HEK293 (cell line): ENCODE data around the gene RAPGEF5.

Experiments used
- CTCF ChIA-PET: fragments of 350-600 bp; formaldehyde crosslinking; extraction: SDS; loops from one replicate; lab custom pipeline; 2021; ENCODE audit warnings: antibody characterized with exemption; lab: Yijun Ruan, JAX
- POLR2A ChIA-PET: fragments of 300-600 bp; formaldehyde crosslinking; extraction: SDS; loops from one replicate; lab custom pipeline; 2020; ENCODE audit warnings: antibody characterized with exemption, inconsistent platforms; lab: Yijun Ruan, JAX
- H3K27ac ChIP-seq: fragments of 200-500 bp; sonication (Bioruptor generic); 2 replicates; pipeline ENCODE4 v1.5.1; 2014; ENCODE audit warnings: low read depth, low read length, control low read depth, inconsistent platforms; ENCODE audit errors: extremely low read depth
- H3K36me3 ChIP-seq, 2 experiments: fragments of 200-500 bp in 1 of 2; sonication (Bioruptor generic) in 1 of 2; 1 replicate in 1 of 2; 2 replicates in 1 of 2; pipeline ENCODE4 v1.5.1; 2014 to 2017; ENCODE audit warnings: inconsistent platforms in 2 of 2, low read length in 2 of 2; ENCODE audit not compliant: control insufficient read depth in 2 of 2, insufficient read depth in 1 of 2
- H3K4me1 ChIP-seq: fragments of 200-500 bp; sonication (Bioruptor generic); 2 replicates; pipeline ENCODE4 v1.5.1; 2014; ENCODE audit warnings: mild to moderate bottlenecking, low read length, inconsistent platforms; ENCODE audit not compliant: control insufficient read depth, insufficient read depth
- H3K4me3 ChIP-seq: 2 replicates; pipeline ENCODE4 v1.5.1; 2011; ENCODE audit warnings: low read depth, mild to moderate bottlenecking, control low read depth, low read length, moderate library complexity
- H3K9me3 ChIP-seq: fragments of 200-500 bp; sonication (Bioruptor generic); 2 replicates; pipeline ENCODE4 v1.5.1; 2014; ENCODE audit warnings: low read depth, low read length, inconsistent platforms; ENCODE audit not compliant: control insufficient read depth, insufficient read depth
- KLF7 ChIP-seq: fragments of 450-650 bp; formaldehyde crosslinking; IDR thresholded peaks from 2 replicates; pipeline ENCODE4 v1.5.1; 2016; ENCODE audit warnings: missing biosample characterization, missing genetic modification characterization, borderline replicate concordance
- KLF8 ChIP-seq: fragments of 450-650 bp; formaldehyde crosslinking; IDR thresholded peaks from 2 replicates; pipeline ENCODE4 v1.5.1; 2016; ENCODE audit warnings: missing biosample characterization, missing genetic modification characterization
- SP3 ChIP-seq: fragments of 450-650 bp; formaldehyde crosslinking; IDR thresholded peaks from 2 replicates; pipeline ENCODE4 v1.5.1; 2016; ENCODE audit warnings: missing biosample characterization, missing genetic modification characterization
- ZBTB1 ChIP-seq: fragments of 450-650 bp; formaldehyde crosslinking; IDR thresholded peaks from 2 replicates; pipeline ENCODE4 v1.5.1; 2016; ENCODE audit warnings: missing biosample characterization, missing genetic modification characterization
- ZNF114 ChIP-seq: fragments of 450-650 bp; formaldehyde crosslinking; IDR thresholded peaks from 2 replicates; pipeline ENCODE4 v1.5.0; 2017; ENCODE audit warnings: missing biosample characterization, missing genetic modification characterization
- ZNF133 ChIP-seq: fragments of 450-650 bp; formaldehyde crosslinking; IDR thresholded peaks from 2 replicates; pipeline ENCODE4 v1.5.1; 2016; ENCODE audit warnings: missing biosample characterization, missing genetic modification characterization
- ZNF184 ChIP-seq: fragments of 450-650 bp; IDR thresholded peaks from 2 replicates; pipeline ENCODE4 v1.5.1; 2018; ENCODE audit warnings: missing biosample characterization, mild to moderate bottlenecking, missing genetic modification characterization
- ZNF24 ChIP-seq: fragments of 450-650 bp; formaldehyde crosslinking; IDR thresholded peaks from 2 replicates; pipeline ENCODE4 v1.5.1; 2016; ENCODE audit warnings: missing biosample characterization, missing genetic modification characterization
- ZNF394 ChIP-seq: fragments of 450-650 bp; formaldehyde crosslinking; IDR thresholded peaks from 2 replicates; pipeline ENCODE4 v1.5.1; 2016; ENCODE audit warnings: missing biosample characterization, missing genetic modification characterization, mild to moderate bottlenecking, moderate library complexity, borderline replicate concordance
- ZNF510 ChIP-seq: fragments of 450-650 bp; formaldehyde crosslinking; IDR thresholded peaks from 2 replicates; pipeline ENCODE4 v1.5.1; 2018; ENCODE audit warnings: mild to moderate bottlenecking, missing genetic modification characterization, missing biosample characterization; ENCODE audit not compliant: insufficient replicate concordance
- ZNF548 ChIP-seq: fragments of 450-650 bp; formaldehyde crosslinking; IDR thresholded peaks from 2 replicates; pipeline ENCODE4 v1.5.1; 2016; ENCODE audit warnings: missing biosample characterization, missing genetic modification characterization
- ZNF560 ChIP-seq: fragments of 450-650 bp; formaldehyde crosslinking; IDR thresholded peaks from 2 replicates; pipeline ENCODE4 v1.5.1; 2017; ENCODE audit warnings: missing biosample characterization, missing genetic modification characterization, borderline replicate concordance
- ZNF585B ChIP-seq: fragments of 450-650 bp; formaldehyde crosslinking; IDR thresholded peaks from 2 replicates; pipeline ENCODE4 v1.5.1; 2016; ENCODE audit warnings: missing biosample characterization, missing genetic modification characterization
- ZNF596 ChIP-seq: fragments of 450-650 bp; IDR thresholded peaks from 2 replicates; pipeline ENCODE4 v1.5.0; 2018; ENCODE audit warnings: missing biosample characterization, mild to moderate bottlenecking, missing genetic modification characterization, moderate library complexity
- ZNF654 ChIP-seq: fragments of 450-650 bp; formaldehyde crosslinking; IDR thresholded peaks from 2 replicates; pipeline ENCODE4 v1.5.1; 2016; ENCODE audit warnings: low read depth, missing biosample characterization, missing genetic modification characterization
- ZNF768 ChIP-seq: fragments of 450-650 bp; formaldehyde crosslinking; IDR thresholded peaks from 2 replicates; pipeline ENCODE4 v1.5.1; 2018; ENCODE audit warnings: missing biosample characterization, mild to moderate bottlenecking, missing genetic modification characterization
- TF ChIP-seq, protein P1 (sequence below): fragments of 450-650 bp; formaldehyde crosslinking; conservative IDR thresholded peaks from 2 replicates; pipeline ENCODE4 v1.5.1; 2016; ENCODE audit warnings: low read depth, missing biosample characterization, missing genetic modification characterization
- TF ChIP-seq, protein P2 (sequence below): fragments of 450-650 bp; formaldehyde crosslinking; IDR thresholded peaks from 2 replicates; pipeline ENCODE4 v1.5.1; 2016; ENCODE audit warnings: missing biosample characterization, missing genetic modification characterization
- TF ChIP-seq, protein P3 (sequence below): fragments of 450-650 bp; formaldehyde crosslinking; IDR thresholded peaks from 2 replicates; pipeline ENCODE4 v1.5.1; 2016; ENCODE audit warnings: missing biosample characterization, missing genetic modification characterization

The RAPGEF5 gene

DNA sequence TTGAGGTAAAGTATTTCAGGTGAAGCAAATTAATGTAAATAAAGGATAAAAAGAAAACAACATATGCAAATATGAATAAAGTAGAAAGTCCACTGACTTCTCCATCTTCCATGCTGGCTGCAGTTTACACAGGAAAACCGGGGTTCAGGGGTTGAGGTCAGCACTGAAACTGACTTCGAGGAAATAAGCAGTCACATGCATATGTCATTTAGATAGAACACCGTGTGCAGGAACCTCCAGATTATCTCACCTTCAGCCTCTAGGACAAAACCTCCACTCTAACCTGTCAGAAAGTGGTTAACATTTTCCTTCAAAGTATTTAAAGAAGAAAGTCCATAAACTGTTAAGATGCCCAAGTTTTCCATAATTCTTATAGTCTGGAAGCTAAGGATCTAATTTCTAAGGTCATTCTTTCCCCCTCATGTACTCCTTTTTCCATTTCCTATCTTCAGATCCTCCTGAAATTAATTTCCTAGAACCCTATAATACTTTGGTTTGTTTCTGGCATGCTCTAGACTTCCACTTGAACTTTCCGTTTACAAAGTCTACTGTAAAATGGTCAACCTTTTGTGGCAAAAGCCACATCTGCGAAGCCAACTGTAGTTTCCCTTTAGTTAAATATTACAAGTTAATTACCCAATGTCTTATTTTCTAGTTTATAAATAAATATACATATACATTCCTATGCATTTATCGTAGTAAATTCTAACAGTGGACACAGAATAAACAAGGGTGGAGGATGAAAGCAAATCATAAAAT, 173.3 kb downstream of the RAPGEF5 start:
- Histone ChIP-seq H3K36me3 (no peaks in the 10 kb centered on the region), H3K4me1 (no peaks in the 10 kb centered on the region)
- CTCF ChIA-PET: interaction anchor here (0.7 to 1.0 kb wide), 2 partner anchors 12 to 99 kb away, joined by 3 read pairs; no protein-coding TSS in a partner anchor

DNA sequence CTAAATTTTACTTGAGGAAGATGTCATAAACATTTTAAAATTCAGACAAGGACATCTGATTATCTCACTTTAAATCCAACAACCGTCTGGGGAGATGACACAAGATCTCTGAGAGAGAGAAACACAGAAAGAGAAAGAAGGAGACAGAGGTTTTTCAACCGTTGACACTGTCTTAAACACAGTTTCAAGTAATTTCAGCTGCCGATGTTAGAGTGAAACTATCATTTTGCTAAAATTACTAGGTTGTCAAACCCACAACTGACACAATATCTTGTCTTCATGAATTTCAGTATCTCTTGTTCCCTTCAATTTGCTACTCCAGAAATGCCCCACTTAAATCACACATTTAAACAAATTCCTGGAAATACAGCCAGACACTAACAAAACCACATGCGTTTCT, 174.8 kb downstream of the RAPGEF5 start:
- Histone ChIP-seq H3K9me3 (no peaks in the 10 kb centered on the region), H3K36me3 (no peaks in the 10 kb centered on the region), H3K4me1 (no peaks in the 10 kb centered on the region), H3K27ac (no peak overlapping the region), H3K4me3 (no peak overlapping the region)
- POLR2A ChIA-PET: no interaction called here
- TF ChIP-seq KLF8 (no peak), ZNF560 (tag by site-specific recombination) (no peak), ZNF184 (no peak), ZNF114 (tag by site-specific recombination) (no peak), SP3 (tag by site-specific recombination) (no peak), ZNF24 (tag by site-specific recombination) (no peak), KLF7 (tag by site-specific recombination) (no peak), ZNF654 (tag by site-specific recombination) (no peak), ZNF510 (tag by site-specific recombination) (no peak), ZNF596 (tag by site-specific recombination) (no peak), ZBTB1 (no peak), ZNF768 (tag by site-specific recombination) (no peak), ZNF133 (no peak), ZNF548 (tag by site-specific recombination) (no peak), ZNF585B (tag by site-specific recombination) (no peak)
- TF ChIP-seq, protein P1, sequence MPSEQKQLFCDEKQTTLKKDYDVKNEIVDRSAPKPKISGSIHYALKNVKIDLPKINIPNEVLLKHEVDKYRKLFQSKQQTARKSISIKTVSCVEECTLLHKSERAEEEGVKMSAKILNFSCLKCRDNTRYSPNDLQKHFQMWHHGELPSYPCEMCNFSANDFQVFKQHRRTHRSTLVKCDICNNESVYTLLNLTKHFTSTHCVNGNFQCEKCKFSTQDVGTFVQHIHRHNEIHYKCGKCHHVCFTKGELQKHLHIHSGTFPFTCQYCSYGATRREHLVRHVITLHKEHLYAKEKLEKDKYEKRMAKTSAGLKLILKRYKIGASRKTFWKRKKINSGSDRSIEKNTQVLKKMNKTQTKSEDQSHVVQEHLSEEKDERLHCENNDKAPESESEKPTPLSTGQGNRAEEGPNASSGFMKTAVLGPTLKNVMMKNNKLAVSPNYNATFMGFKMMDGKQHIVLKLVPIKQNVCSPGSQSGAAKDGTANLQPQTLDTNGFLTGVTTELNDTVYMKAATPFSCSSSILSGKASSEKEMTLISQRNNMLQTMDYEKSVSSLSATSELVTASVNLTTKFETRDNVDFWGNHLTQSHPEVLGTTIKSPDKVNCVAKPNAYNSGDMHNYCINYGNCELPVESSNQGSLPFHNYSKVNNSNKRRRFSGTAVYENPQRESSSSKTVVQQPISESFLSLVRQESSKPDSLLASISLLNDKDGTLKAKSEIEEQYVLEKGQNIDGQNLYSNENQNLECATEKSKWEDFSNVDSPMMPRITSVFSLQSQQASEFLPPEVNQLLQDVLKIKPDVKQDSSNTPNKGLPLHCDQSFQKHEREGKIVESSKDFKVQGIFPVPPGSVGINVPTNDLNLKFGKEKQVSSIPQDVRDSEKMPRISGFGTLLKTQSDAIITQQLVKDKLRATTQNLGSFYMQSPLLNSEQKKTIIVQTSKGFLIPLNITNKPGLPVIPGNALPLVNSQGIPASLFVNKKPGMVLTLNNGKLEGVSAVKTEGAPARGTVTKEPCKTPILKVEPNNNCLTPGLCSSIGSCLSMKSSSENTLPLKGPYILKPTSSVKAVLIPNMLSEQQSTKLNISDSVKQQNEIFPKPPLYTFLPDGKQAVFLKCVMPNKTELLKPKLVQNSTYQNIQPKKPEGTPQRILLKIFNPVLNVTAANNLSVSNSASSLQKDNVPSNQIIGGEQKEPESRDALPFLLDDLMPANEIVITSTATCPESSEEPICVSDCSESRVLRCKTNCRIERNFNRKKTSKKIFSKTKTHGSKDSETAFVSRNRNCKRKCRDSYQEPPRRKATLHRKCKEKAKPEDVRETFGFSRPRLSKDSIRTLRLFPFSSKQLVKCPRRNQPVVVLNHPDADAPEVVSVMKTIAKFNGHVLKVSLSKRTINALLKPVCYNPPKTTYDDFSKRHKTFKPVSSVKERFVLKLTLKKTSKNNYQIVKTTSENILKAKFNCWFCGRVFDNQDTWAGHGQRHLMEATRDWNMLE (tag by site-specific recombination): no peak
- TF ChIP-seq, protein P2, sequence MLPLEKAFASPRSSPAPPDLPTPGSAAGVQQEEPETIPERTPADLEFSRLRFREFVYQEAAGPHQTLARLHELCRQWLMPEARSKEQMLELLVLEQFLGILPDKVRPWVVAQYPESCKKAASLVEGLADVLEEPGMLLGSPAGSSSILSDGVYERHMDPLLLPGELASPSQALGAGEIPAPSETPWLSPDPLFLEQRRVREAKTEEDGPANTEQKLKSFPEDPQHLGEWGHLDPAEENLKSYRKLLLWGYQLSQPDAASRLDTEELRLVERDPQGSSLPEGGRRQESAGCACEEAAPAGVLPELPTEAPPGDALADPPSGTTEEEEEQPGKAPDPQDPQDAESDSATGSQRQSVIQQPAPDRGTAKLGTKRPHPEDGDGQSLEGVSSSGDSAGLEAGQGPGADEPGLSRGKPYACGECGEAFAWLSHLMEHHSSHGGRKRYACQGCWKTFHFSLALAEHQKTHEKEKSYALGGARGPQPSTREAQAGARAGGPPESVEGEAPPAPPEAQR (tag by site-specific recombination): no peak
- TF ChIP-seq, protein P3, sequence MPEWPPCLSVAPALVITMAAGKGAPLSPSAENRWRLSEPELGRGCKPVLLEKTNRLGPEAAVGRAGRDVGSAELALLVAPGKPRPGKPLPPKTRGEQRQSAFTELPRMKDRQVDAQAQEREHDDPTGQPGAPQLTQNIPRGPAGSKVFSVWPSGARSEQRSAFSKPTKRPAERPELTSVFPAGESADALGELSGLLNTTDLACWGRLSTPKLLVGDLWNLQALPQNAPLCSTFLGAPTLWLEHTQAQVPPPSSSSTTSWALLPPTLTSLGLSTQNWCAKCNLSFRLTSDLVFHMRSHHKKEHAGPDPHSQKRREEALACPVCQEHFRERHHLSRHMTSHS (tag by site-specific recombination): no peak
- TF ChIP-seq, all 188 proteins: peak for 0
- CTCF ChIA-PET: no interaction called here

More for the DNA sequence above, 173.3 kb downstream of the RAPGEF5 start:
- no peak for TF ChIP-seq ZNF394 (tag by site-specific recombination)
- H3K4me3 ChIP-seq: no peak overlapping the region
- no peaks in the 10 kb centered on the region for H3K9me3 ChIP-seq
- POLR2A ChIA-PET: no interaction called here
- no peak overlapping the region for H3K27ac ChIP-seq
